ENCODE data around the gene LDHD.

LDHD gene

GRCh38 chr16:75088216-75088615, 28.4 kb downstream of the LDHD start:
- no peak for TF ChIP-seq POLR2A (IDR thresholded peaks at IDR 0.05; ENCODE audit: low read length)
- no peak for TF ChIP-seq GATA1 (IDR thresholded peaks at IDR 0.05; ENCODE audit: low read depth, low read length)
- no peak for DNase-seq

GRCh38 chr16:75087375-75087979, 29.1 kb downstream of the LDHD start:
- TF ChIP-seq GATA1 (IDR thresholded peaks at IDR 0.05; ENCODE audit: low read depth, low read length) (no peak), POLR2A (IDR thresholded peaks at IDR 0.05; ENCODE audit: low read length) (peak; percentile 73)
- DNase-seq, result peak; percentile 89 to 94

GRCh38 chr16:75086688-75087374, 29.7 kb downstream of the LDHD start:
- DNase-seq, result no peak
- TF ChIP-seq POLR2A (IDR thresholded peaks at IDR 0.05; ENCODE audit: low read length), result no peak
- no peak for TF ChIP-seq GATA1 (IDR thresholded peaks at IDR 0.05; ENCODE audit: low read depth, low read length)

- TF ChIP-seq POLR2A (IDR thresholded peaks at IDR 0.05; ENCODE audit: low read length) (no peak), GATA1 (IDR thresholded peaks at IDR 0.05; ENCODE audit: low read depth, low read length) (no peak)
- DNase-seq, result no peak
Observed at GRCh38 chr16:75086281-75086680, 30.3 kb downstream of the LDHD start.

- no peak for DNase-seq
- TF ChIP-seq GATA1 (IDR thresholded peaks at IDR 0.05; ENCODE audit: low read depth, low read length) (no peak), POLR2A (IDR thresholded peaks at IDR 0.05; ENCODE audit: low read length) (no peak)
Observed at GRCh38 chr16:75085556-75085955, 31.0 kb downstream of the LDHD start.

GRCh38 chr16:75083813-75084212, 32.8 kb downstream of the LDHD start:
- DNase-seq, result no peak
- no peak for TF ChIP-seq POLR2A (IDR thresholded peaks at IDR 0.05; ENCODE audit: low read length)
- TF ChIP-seq GATA1 (IDR thresholded peaks at IDR 0.05; ENCODE audit: low read depth, low read length), result no peak

GRCh38 chr16:75081179-75081859, 35.3 kb downstream of the LDHD start:
- TF ChIP-seq POLR2A (IDR thresholded peaks at IDR 0.05; ENCODE audit: low read length), result no peak
- TF ChIP-seq GATA1 (IDR thresholded peaks at IDR 0.05; ENCODE audit: low read depth, low read length), result no peak
- no peak for DNase-seq

- DNase-seq, result peak in 1 of 2 experiments; percentile 13
- no peak for TF ChIP-seq GATA1 (IDR thresholded peaks at IDR 0.05; ENCODE audit: low read depth, low read length)
- TF ChIP-seq POLR2A (IDR thresholded peaks at IDR 0.05; ENCODE audit: low read length), result no peak
Observed at GRCh38 chr16:75080205-75081029, 36.2 kb downstream of the LDHD start.

- no peak for DNase-seq
- TF ChIP-seq POLR2A (IDR thresholded peaks at IDR 0.05; ENCODE audit: low read length) (no peak), GATA1 (IDR thresholded peaks at IDR 0.05; ENCODE audit: low read depth, low read length) (no peak)
Observed at GRCh38 chr16:75079346-75079926, 37.1 kb downstream of the LDHD start.

- no peak for DNase-seq
- no peak for TF ChIP-seq POLR2A (IDR thresholded peaks at IDR 0.05; ENCODE audit: low read length)
- TF ChIP-seq GATA1 (IDR thresholded peaks at IDR 0.05; ENCODE audit: low read depth, low read length), result no peak
Observed at GRCh38 chr16:75078886-75079285, 37.7 kb downstream of the LDHD start.

- TF ChIP-seq GATA1 (IDR thresholded peaks at IDR 0.05; ENCODE audit: low read depth, low read length) (no peak), POLR2A (IDR thresholded peaks at IDR 0.05; ENCODE audit: low read length) (no peak)
- DNase-seq, result no peak
Observed at GRCh38 chr16:75075688-75076268, 40.8 kb downstream of the LDHD start.

- DNase-seq, result peak; percentile 73 to 85
- peak; percentile 56 for TF ChIP-seq POLR2A (IDR thresholded peaks at IDR 0.05; ENCODE audit: low read length)
- no peak for TF ChIP-seq GATA1 (IDR thresholded peaks at IDR 0.05; ENCODE audit: low read depth, low read length)
Observed at GRCh38 chr16:75074920-75075687, 41.5 kb downstream of the LDHD start.
